Measurements from ENCODE around the gene IL27RA. TPM values are rescaled to one million over a fixed set of nuclear protein-coding genes. Genes with fewer than 3 reads are reported as not detected.
"Not testable (repeated sequence)": the region's sequence is repeated elsewhere in the genome, so short reads cannot be mapped to it uniquely, and the experiment has no call there.

IL27RA gene
- total RNA-seq, 3 donors from 2014 or later, result 91.2 to 102 (median 94.0) TPM

GRCh38 chr19:14030997-14031718, 404 bp upstream of the IL27RA start:
- ATAC-seq (no peak), DNase-seq (peak; percentile 84)
- no peaks in the 10 kb centered on the region for H3K27me3 Mint-ChIP-seq (ENCODE audit: low read depth)
- peaks cover 33% of the 10 kb centered on the region for H3K4me1 Mint-ChIP-seq (ENCODE audit: low read depth)
- peaks cover 4% of the 10 kb centered on the region for H3K36me3 Mint-ChIP-seq (ENCODE audit: insufficient read depth)
- no peaks in the 10 kb centered on the region for H3K9me3 Mint-ChIP-seq
- H3K4me3 Mint-ChIP-seq, result peak overlapping the region; percentile 93

GRCh38 chr19:14033946-14034345, 2.4 kb downstream of the IL27RA start:
- Mint-ChIP-seq H3K27me3 (ENCODE audit: low read depth) (no peaks in the 10 kb centered on the region), H3K4me3 (peak overlapping the region; percentile 22), H3K36me3 (ENCODE audit: insufficient read depth) (peaks cover 13% of the 10 kb centered on the region), H3K9me3 (no peaks in the 10 kb centered on the region), H3K4me1 (ENCODE audit: low read depth) (peaks cover 36% of the 10 kb centered on the region)
- no peak for DNase-seq
- no peak for ATAC-seq

GRCh38 chr19:14035159-14035558, 3.6 kb downstream of the IL27RA start:
- not testable (repeated sequence) for H3K4me3 Mint-ChIP-seq

GRCh38 chr19:14035706-14036105, 4.1 kb downstream of the IL27RA start:
- no peak for ATAC-seq
- H3K4me3 Mint-ChIP-seq, result no peak overlapping the region
- H3K9me3 Mint-ChIP-seq, result no peaks in the 10 kb centered on the region

More at GRCh38 chr19:14035159-14035558, 3.6 kb downstream of the IL27RA start:
- Mint-ChIP-seq H3K36me3 (ENCODE audit: insufficient read depth) (peaks cover 13% of the 10 kb centered on the region), H3K4me1 (ENCODE audit: low read depth) (peaks cover 34% of the 10 kb centered on the region)
- H3K27me3 Mint-ChIP-seq (ENCODE audit: low read depth); ATAC-seq; H3K9me3 Mint-ChIP-seq; DNase-seq: not testable (repeated sequence)

GRCh38 chr19:14039181-14039580, 7.6 kb downstream of the IL27RA start:
- no peaks in the 10 kb centered on the region for H3K9me3 Mint-ChIP-seq
- DNase-seq (no peak), ATAC-seq (no peak)
- no peaks in the 10 kb centered on the region for H3K27me3 Mint-ChIP-seq (ENCODE audit: low read depth)
- H3K4me3 Mint-ChIP-seq, result no peak overlapping the region
- peaks cover 22% of the 10 kb centered on the region for H3K36me3 Mint-ChIP-seq (ENCODE audit: insufficient read depth)
- peaks cover 18% of the 10 kb centered on the region for H3K4me1 Mint-ChIP-seq (ENCODE audit: low read depth)

More at GRCh38 chr19:14035706-14036105, 4.1 kb downstream of the IL27RA start:
- Mint-ChIP-seq H3K27me3 (ENCODE audit: low read depth) (no peaks in the 10 kb centered on the region), H3K4me1 (ENCODE audit: low read depth) (peaks cover 29% of the 10 kb centered on the region), H3K36me3 (ENCODE audit: insufficient read depth) (peaks cover 13% of the 10 kb centered on the region)
- DNase-seq, result no peak

GRCh38 chr19:14042659-14043608, 11.4 kb downstream of the IL27RA start:
- H3K4me3 Mint-ChIP-seq; DNase-seq; H3K4me1 Mint-ChIP-seq (ENCODE audit: low read depth); H3K27me3 Mint-ChIP-seq (ENCODE audit: low read depth); H3K9me3 Mint-ChIP-seq: not testable (repeated sequence)
- H3K36me3 Mint-ChIP-seq (ENCODE audit: insufficient read depth), result peaks cover 23% of the 10 kb centered on the region
- peak; percentile 43 to 51 for ATAC-seq

- not testable (repeated sequence) for DNase-seq; H3K4me3 Mint-ChIP-seq; H3K9me3 Mint-ChIP-seq; ATAC-seq; H3K27me3 Mint-ChIP-seq (ENCODE audit: low read depth); H3K4me1 Mint-ChIP-seq (ENCODE audit: low read depth)
- H3K36me3 Mint-ChIP-seq (ENCODE audit: insufficient read depth), result peaks cover 29% of the 10 kb centered on the region
These were observed 16.3 kb downstream of the IL27RA start for GRCh38 chr19:14047866-14048265.

- peak; percentile 81 for DNase-seq
- no peaks in the 10 kb centered on the region for H3K27me3 Mint-ChIP-seq (ENCODE audit: low read depth)
- H3K4me3 Mint-ChIP-seq, result no peak overlapping the region
- peak; percentile 93 to 94 for ATAC-seq
- peaks cover 25% of the 10 kb centered on the region for H3K36me3 Mint-ChIP-seq (ENCODE audit: insufficient read depth)
- H3K4me1 Mint-ChIP-seq (ENCODE audit: low read depth), result peaks cover 3% of the 10 kb centered on the region
- no peaks in the 10 kb centered on the region for H3K9me3 Mint-ChIP-seq
These were observed 17.0 kb downstream of the IL27RA start for GRCh38 chr19:14048443-14049153.

GRCh38 chr19:14050512-14050911, 18.9 kb downstream of the IL27RA start:
- H3K4me1 Mint-ChIP-seq (ENCODE audit: low read depth), result peaks cover 3% of the 10 kb centered on the region
- DNase-seq (no peak), ATAC-seq (no peak)
- H3K36me3 Mint-ChIP-seq (ENCODE audit: insufficient read depth), result peaks cover 25% of the 10 kb centered on the region
- H3K9me3 Mint-ChIP-seq, result no peaks in the 10 kb centered on the region
- no peaks in the 10 kb centered on the region for H3K27me3 Mint-ChIP-seq (ENCODE audit: low read depth)
- H3K4me3 Mint-ChIP-seq, result no peak overlapping the region

- H3K9me3 Mint-ChIP-seq; H3K27me3 Mint-ChIP-seq (ENCODE audit: low read depth); H3K4me1 Mint-ChIP-seq (ENCODE audit: low read depth); ATAC-seq; H3K4me3 Mint-ChIP-seq; DNase-seq: not testable (repeated sequence)
- peaks cover 23% of the 10 kb centered on the region for H3K36me3 Mint-ChIP-seq (ENCODE audit: insufficient read depth)
These were observed 19.4 kb downstream of the IL27RA start for GRCh38 chr19:14050961-14051360.

- Mint-ChIP-seq H3K9me3 (no peaks in the 10 kb centered on the region), H3K4me1 (ENCODE audit: low read depth) (peaks cover 3% of the 10 kb centered on the region), H3K4me3 (no peak overlapping the region), H3K36me3 (ENCODE audit: insufficient read depth) (peaks cover 20% of the 10 kb centered on the region), H3K27me3 (ENCODE audit: low read depth) (no peaks in the 10 kb centered on the region)
- DNase-seq (no peak), ATAC-seq (no peak)
These were observed 20.4 kb downstream of the IL27RA start for GRCh38 chr19:14051980-14052379.

GRCh38 chr19:14052470-14052869, 20.9 kb downstream of the IL27RA start:
- no peak overlapping the region for H3K4me3 Mint-ChIP-seq
- no peaks in the 10 kb centered on the region for H3K9me3 Mint-ChIP-seq
- H3K36me3 Mint-ChIP-seq (ENCODE audit: insufficient read depth), result peaks cover 20% of the 10 kb centered on the region
- no peaks in the 10 kb centered on the region for H3K27me3 Mint-ChIP-seq (ENCODE audit: low read depth)
- ATAC-seq (no peak), DNase-seq (no peak)
- peaks cover 3% of the 10 kb centered on the region for H3K4me1 Mint-ChIP-seq (ENCODE audit: low read depth)

- DNase-seq (no peak), ATAC-seq (no peak)
- Mint-ChIP-seq H3K27me3 (ENCODE audit: low read depth) (peaks cover 4% of the 10 kb centered on the region), H3K9me3 (no peaks in the 10 kb centered on the region), H3K4me1 (ENCODE audit: low read depth) (peaks cover 5% of the 10 kb centered on the region), H3K36me3 (ENCODE audit: insufficient read depth) (peaks cover 20% of the 10 kb centered on the region), H3K4me3 (no peak overlapping the region)
These were observed 21.5 kb downstream of the IL27RA start for GRCh38 chr19:14053032-14053431.

GRCh38 chr19:14053500-14053899, 21.9 kb downstream of the IL27RA start:
- Mint-ChIP-seq H3K36me3 (ENCODE audit: insufficient read depth) (peaks cover 16% of the 10 kb centered on the region), H3K4me3 (no peak overlapping the region), H3K4me1 (ENCODE audit: low read depth) (peaks cover 7% of the 10 kb centered on the region), H3K9me3 (no peaks in the 10 kb centered on the region), H3K27me3 (ENCODE audit: low read depth) (peaks cover 8% of the 10 kb centered on the region)
- DNase-seq, result no peak
- ATAC-seq, result no peak

Data from activated T-cell treated with anti-CD3 and anti-CD28 coated beads, Interleukin-2, amount 50 U/mL, for 4 hours (primary cell).